Measurements from ENCODE around the gene CAMTA1.
"Not testable (repeated sequence)": the region's sequence is repeated elsewhere in the genome, so short reads cannot be mapped to it uniquely, and the experiment has no call there.

Gene CAMTA1

GRCh38 chr1:7366286-7366954 lies 581.2 kb downstream of the CAMTA1 start:
- no peak for DNase-seq

- DNase-seq, result no peak
Observed at GRCh38 chr1:7366955-7367665, 581.9 kb downstream of the CAMTA1 start.

GRCh38 chr1:7369866-7370265 lies 584.6 kb downstream of the CAMTA1 start:
- no peak for DNase-seq

- DNase-seq, result no peak
Observed at GRCh38 chr1:7371926-7372325, 586.7 kb downstream of the CAMTA1 start.

- no peak for DNase-seq
Observed at GRCh38 chr1:7372477-7373120, 587.3 kb downstream of the CAMTA1 start.

- no peak for DNase-seq
Observed at GRCh38 chr1:7373251-7373650, 588.0 kb downstream of the CAMTA1 start.

GRCh38 chr1:7373876-7374562 lies 588.8 kb downstream of the CAMTA1 start:
- no peak for DNase-seq

GRCh38 chr1:7374563-7375160 lies 589.4 kb downstream of the CAMTA1 start:
- DNase-seq, result no peak

- DNase-seq, result no peak
Observed at GRCh38 chr1:7375329-7375728, 590.1 kb downstream of the CAMTA1 start.

- DNase-seq, result no peak
Observed at GRCh38 chr1:7375781-7376660, 590.8 kb downstream of the CAMTA1 start.

GRCh38 chr1:7376676-7377075 lies 591.4 kb downstream of the CAMTA1 start:
- DNase-seq, result no peak

- no peak for DNase-seq
Observed at GRCh38 chr1:7378346-7379130, 593.3 kb downstream of the CAMTA1 start.

GRCh38 chr1:7379441-7379971 lies 594.3 kb downstream of the CAMTA1 start:
- DNase-seq, result peak; percentile 64

GRCh38 chr1:7380068-7380467 lies 594.8 kb downstream of the CAMTA1 start:
- not testable (repeated sequence) for DNase-seq

- no peak for DNase-seq
Observed at GRCh38 chr1:7380712-7381111, 595.5 kb downstream of the CAMTA1 start.

GRCh38 chr1:7381729-7382128 lies 596.5 kb downstream of the CAMTA1 start:
- not testable (repeated sequence) for DNase-seq

GRCh38 chr1:7382971-7383370 lies 597.7 kb downstream of the CAMTA1 start:
- DNase-seq, result no peak

GRCh38 chr1:7383671-7384520 lies 598.6 kb downstream of the CAMTA1 start:
- no peak for DNase-seq

- DNase-seq, result no peak
Observed at GRCh38 chr1:7384679-7385078, 599.4 kb downstream of the CAMTA1 start.
